Measurements from ENCODE around the gene NPAS4. TPM values are rescaled to one million over a fixed set of nuclear protein-coding genes. Genes with fewer than 3 reads are reported as not detected.
A peak's percentile ranks its signal among the peaks of the same experiment; 100 is the strongest.
"Not testable (repeated sequence)": the region's sequence is repeated elsewhere in the genome, so short reads cannot be mapped to it uniquely, and the experiment has no call there.

NPAS4 gene
- total RNA-seq, 1 donor, result 0.18 TPM

DNA sequence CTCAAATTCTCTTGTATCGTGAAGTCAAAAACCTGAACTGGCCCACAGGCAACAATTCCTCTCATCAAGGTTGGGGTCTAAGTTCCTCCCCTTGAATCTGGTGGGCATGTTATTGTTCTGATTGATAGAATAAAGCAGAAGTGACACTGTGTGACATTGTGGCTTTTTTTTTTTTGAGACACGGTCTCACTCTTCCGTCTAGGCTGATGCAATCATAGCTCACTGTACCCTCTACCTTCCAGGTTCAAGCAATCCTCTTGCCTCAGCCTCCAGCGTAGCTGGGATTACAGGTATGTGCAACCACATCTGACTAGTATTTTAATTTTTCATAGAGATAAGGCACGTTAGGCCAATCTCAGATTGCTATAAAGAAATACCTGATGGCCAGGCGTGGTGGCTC is 37.0 kb downstream of the NPAS4 start:
- no peak overlapping the region for H3K4me3 ChIP-seq (ENCODE audit: low read depth, low read length)
- no peak for TF ChIP-seq CTCF (IDR thresholded peaks at IDR 0.05; ENCODE audit: insufficient read depth, low read length)
- no peak for DNase-seq (ENCODE audit: low read depth)

- no peak for DNase-seq (ENCODE audit: low read depth)
- no peak overlapping the region for H3K4me3 ChIP-seq (ENCODE audit: low read depth, low read length)
- TF ChIP-seq CTCF (IDR thresholded peaks at IDR 0.05; ENCODE audit: insufficient read depth, low read length), result no peak
These were observed 38.4 kb downstream of the NPAS4 start for GRCh38 chr11:66459138-66459778.

DNA sequence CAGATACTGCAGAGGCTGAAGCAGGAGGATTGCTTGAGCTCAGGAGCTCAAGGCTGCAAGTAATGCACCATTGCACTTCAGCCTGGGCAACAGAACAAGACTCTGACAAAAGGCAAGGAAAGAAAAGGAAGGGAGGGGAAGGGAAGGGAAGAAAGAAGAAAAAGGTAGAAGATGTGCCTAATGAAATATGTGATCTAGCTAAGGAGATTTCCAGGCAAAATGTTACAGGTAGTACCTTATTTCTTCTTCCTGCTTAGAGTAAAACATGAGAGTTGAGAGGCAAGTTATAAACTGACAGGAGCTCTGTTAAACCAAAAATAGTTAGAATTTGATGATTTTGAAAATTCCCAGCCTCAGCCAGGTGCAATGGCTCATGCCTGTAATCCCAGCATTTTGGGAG is 41.2 kb downstream of the NPAS4 start:
- no peak for TF ChIP-seq CTCF (IDR thresholded peaks at IDR 0.05; ENCODE audit: insufficient read depth, low read length)
- DNase-seq (ENCODE audit: low read depth), result no peak
- H3K4me3 ChIP-seq (ENCODE audit: low read depth, low read length), result no peak overlapping the region

DNA sequence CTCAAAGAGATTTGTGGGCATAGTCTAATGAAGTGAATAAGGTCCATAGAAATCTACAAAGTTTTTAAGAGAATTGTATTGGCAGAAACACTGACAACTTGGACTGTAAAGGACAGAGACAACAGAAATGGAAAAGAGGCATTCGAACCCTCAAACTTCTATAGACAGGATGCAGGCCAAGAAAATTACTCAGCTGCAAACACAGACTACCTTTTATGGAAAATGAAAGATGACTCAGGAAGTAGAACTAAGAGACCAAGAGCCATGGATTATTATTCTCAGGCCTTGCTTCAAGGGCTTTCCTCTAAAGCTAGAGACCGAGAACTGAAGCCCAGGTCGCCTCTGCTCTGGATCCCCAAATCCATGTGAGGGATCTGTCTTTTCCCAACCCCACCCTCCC is 42.1 kb downstream of the NPAS4 start:
- no peak for DNase-seq (ENCODE audit: low read depth)
- H3K4me3 ChIP-seq (ENCODE audit: low read depth, low read length), result no peak overlapping the region
- TF ChIP-seq CTCF (IDR thresholded peaks at IDR 0.05; ENCODE audit: insufficient read depth, low read length), result no peak

DNA sequence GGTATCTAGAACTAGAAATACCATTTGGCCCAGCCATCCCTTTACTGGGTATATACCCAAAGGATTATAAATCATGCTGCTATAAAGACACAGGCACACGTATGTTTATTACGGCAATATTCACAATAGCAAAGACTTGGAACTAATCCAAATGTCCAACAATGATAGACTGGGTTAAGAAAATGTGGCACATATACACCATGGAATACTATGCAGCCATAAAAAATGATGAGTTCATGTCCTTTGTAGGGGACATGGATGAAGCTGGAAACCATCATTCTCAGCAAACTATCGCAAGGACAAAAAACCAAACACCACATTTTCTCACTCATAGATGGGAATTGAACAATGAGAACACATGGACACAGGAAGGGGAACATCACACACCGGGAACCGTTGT is 43.3 kb downstream of the NPAS4 start:
- not testable (repeated sequence) for H3K4me3 ChIP-seq (ENCODE audit: low read depth, low read length); DNase-seq (ENCODE audit: low read depth)

GRCh38 chr11:66464916-66465315 is 44.1 kb downstream of the NPAS4 start:
- no peak for DNase-seq (ENCODE audit: low read depth)
- no peak for TF ChIP-seq CTCF (IDR thresholded peaks at IDR 0.05; ENCODE audit: insufficient read depth, low read length)
- no peak overlapping the region for H3K4me3 ChIP-seq (ENCODE audit: low read depth, low read length)

- no peak for TF ChIP-seq CTCF (IDR thresholded peaks at IDR 0.05; ENCODE audit: insufficient read depth, low read length)
- H3K4me3 ChIP-seq (ENCODE audit: low read depth, low read length), result peak overlapping the region; percentile 69
- no peak for DNase-seq (ENCODE audit: low read depth)
These were observed 44.8 kb downstream of the NPAS4 start for GRCh38 chr11:66465373-66466224.
